OCI-LY1 (cell line): ENCODE data around the gene KRT16.

Source experiments
- EZH2 ChIP-seq: fragments of 200-600 bp; sonication (generic), shearing (Covaris generic); IDR thresholded peaks from 2 replicates; pipeline ENCODE4 v1.8.0; 2017; ENCODE audit warnings: borderline replicate concordance, mixed run types, mild to moderate bottlenecking, antibody characterized with exemption, low read length, moderate library complexity, mixed read lengths
- TF ChIP-seq, protein P1 (sequence below): fragments of 200-600 bp; sonication (generic), shearing (Covaris generic); IDR thresholded peaks from 2 replicates; pipeline ENCODE4 v1.5.1; 2017; ENCODE audit warnings: mild to moderate bottlenecking, antibody characterized with exemption, low read length, moderate library complexity, mixed read lengths

- TF ChIP-seq, protein P1, sequence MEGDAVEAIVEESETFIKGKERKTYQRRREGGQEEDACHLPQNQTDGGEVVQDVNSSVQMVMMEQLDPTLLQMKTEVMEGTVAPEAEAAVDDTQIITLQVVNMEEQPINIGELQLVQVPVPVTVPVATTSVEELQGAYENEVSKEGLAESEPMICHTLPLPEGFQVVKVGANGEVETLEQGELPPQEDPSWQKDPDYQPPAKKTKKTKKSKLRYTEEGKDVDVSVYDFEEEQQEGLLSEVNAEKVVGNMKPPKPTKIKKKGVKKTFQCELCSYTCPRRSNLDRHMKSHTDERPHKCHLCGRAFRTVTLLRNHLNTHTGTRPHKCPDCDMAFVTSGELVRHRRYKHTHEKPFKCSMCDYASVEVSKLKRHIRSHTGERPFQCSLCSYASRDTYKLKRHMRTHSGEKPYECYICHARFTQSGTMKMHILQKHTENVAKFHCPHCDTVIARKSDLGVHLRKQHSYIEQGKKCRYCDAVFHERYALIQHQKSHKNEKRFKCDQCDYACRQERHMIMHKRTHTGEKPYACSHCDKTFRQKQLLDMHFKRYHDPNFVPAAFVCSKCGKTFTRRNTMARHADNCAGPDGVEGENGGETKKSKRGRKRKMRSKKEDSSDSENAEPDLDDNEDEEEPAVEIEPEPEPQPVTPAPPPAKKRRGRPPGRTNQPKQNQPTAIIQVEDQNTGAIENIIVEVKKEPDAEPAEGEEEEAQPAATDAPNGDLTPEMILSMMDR = no peak
- no peak for TF ChIP-seq EZH2
These were observed 45.4 kb upstream of the KRT16 start for GRCh38 chr17:41657936-41658335.
